VCaP (cell line): Measurements from ENCODE around the gene CXCL6.
A peak's percentile ranks its signal among the peaks of the same experiment; 100 is the strongest.

ENCODE experiments used
- H3K27ac ChIP-seq: fragments of 450-650 bp; 2 replicates; pipeline ENCODE4 v1.5.1; 2017
- CTCF ChIP-seq: fragments of 450-650 bp; conservative IDR thresholded peaks from 2 replicates; pipeline ENCODE4 v1.5.1; 2017; ENCODE audit warnings: mild to moderate bottlenecking, moderate library complexity

The CXCL6 gene

DNA sequence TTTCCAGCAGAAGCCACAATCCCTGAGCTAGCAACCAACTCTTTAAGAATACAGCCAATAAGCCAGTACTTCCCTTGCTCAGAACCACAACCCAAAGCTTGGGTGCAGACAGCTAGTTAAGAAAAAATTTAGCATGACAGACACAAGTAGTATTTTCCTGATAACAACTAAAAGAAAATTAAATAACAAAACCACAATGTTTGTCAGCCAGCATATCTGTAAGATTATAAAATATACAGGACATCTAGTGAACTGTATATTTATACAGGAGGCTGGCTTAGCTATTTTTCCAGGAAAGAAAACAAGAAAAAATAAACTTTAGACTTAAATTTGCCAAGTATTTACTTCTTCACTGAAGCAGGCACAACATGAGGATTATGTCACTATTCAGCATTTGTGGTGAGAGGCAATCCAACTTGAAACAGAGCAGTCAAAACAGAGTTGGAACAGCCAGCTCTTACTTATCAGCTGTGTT, 23.2 kb downstream of the CXCL6 start:
- no peak for TF ChIP-seq CTCF
- no peak overlapping the region for H3K27ac ChIP-seq

DNA sequence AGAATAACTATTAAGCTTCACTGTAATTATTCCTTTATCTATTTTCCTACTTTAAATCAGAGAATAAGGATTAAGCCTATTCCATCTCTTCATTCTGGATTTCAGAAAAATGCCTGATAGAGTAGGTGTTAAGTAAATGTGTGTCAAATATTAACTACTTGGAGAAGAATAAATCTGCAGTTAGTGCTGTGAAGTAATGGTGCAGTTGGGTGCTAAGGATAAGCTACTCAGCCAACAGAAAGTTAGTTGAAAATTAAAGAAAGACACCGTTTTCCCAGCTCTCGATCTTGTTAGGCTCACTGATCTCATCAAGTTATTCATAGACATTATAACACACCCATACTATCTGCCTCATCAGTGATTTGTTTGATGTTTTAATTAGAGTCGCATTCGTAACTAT, 23.7 kb downstream of the CXCL6 start:
- H3K27ac ChIP-seq = no peak overlapping the region
- TF ChIP-seq CTCF = no peak

GRCh38 chr4:73860917-73861316, 24.4 kb downstream of the CXCL6 start:
- no peak overlapping the region for H3K27ac ChIP-seq
- TF ChIP-seq CTCF = no peak

- no peak overlapping the region for H3K27ac ChIP-seq
- no peak for TF ChIP-seq CTCF
Measured at GRCh38 chr4:73862322-73862721, 25.8 kb downstream of the CXCL6 start.

GRCh38 chr4:73864365-73864764, 27.9 kb downstream of the CXCL6 start:
- H3K27ac ChIP-seq = peak overlapping the region; percentile 1; the same call in 1 of the 2 replicates
- peak; percentile 99 for TF ChIP-seq CTCF

- H3K27ac ChIP-seq = peak overlapping the region; percentile 1; the same call in 1 of the 2 replicates
- TF ChIP-seq CTCF = no peak
Measured at GRCh38 chr4:73864961-73865360, 28.5 kb downstream of the CXCL6 start.

GRCh38 chr4:73865431-73866096, 29.1 kb downstream of the CXCL6 start:
- H3K27ac ChIP-seq = no peak overlapping the region
- no peak for TF ChIP-seq CTCF
